ENCODE results near the gene AFAP1L1. TPM values are rescaled to one million over a fixed set of nuclear protein-coding genes. Genes with fewer than 3 reads are reported as not detected.

AFAP1L1 gene
- total and polyA plus RNA-seq, 2 donors (not counting 3 experiments of a cell fraction or from before 2014, with no cell fraction given) = 7.9 to 73.2 TPM

DNA sequence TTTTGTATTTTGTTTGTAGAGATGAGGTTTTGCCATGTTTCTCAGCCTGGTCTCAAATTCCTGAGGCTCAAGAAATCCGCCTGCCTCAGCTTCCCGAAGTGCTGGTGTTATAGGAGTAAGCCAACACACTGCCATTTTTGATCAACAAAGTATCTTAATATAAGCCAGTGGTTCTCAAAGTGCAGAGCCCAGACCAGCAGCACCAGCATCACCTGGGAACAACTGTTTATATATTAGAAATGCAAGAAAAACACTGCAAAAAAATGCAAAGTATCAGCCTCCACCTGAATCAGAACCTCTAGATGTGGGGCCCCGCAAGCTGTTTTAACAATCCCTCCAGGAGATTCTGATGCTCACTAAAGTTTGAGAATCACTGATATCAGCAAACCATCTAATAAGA, 101.3 kb downstream of the AFAP1L1 start:
- Histone ChIP-seq H3K79me2 (ENCODE audit: control insufficient read depth, insufficient read depth, low read length) (no peaks in the 10 kb centered on the region), H3K27me3 (ENCODE audit: control insufficient read depth in 2 of 2, insufficient read depth in 2 of 2, low read length in 2 of 2) (no peaks in the 10 kb centered on the region), H3K27ac (ENCODE audit: insufficient read depth, low read depth, low read length) (no peak overlapping the region), H3K9ac (replicated peaks; ENCODE audit: extremely low read depth, insufficient read depth, low read length) (no peak overlapping the region), H3K9me1 (replicated peaks; ENCODE audit: control insufficient read depth, extremely low read depth, insufficient read depth, low read length) (no peaks in the 10 kb centered on the region), H2AFZ (ENCODE audit: low read depth, low read length) (no peak overlapping the region), H3K4me1 (ENCODE audit: control insufficient read depth, extremely low read depth, insufficient read depth, low read length) (no peaks in the 10 kb centered on the region), H4K20me1 (replicated peaks; ENCODE audit: control insufficient read depth, extremely low read depth, insufficient read depth, low read length) (no peaks in the 10 kb centered on the region), H3K4me3 (replicated peaks in 1 of 3; ENCODE audit: insufficient read depth in 1 of 3, low read depth in 1 of 3, low read length in 3 of 3) (no peak overlapping the region), H3K9me3 (replicated peaks; ENCODE audit: control insufficient read depth, insufficient read depth, low read length) (no peaks in the 10 kb centered on the region), H3K36me3 (ENCODE audit: control insufficient read depth in 2 of 2, extremely low read depth in 1 of 2, insufficient read depth in 2 of 2, low read length in 2 of 2) (no peaks in the 10 kb centered on the region), H3K4me2 (ENCODE audit: insufficient read depth, low read length) (no peak overlapping the region)
- TF ChIP-seq POLR2A (IDR thresholded peaks at IDR 0.05; ENCODE audit: low read depth, low read length) (no peak), POLR2AphosphoS5 (IDR thresholded peaks at IDR 0.05; ENCODE audit: insufficient read depth, low read depth, low read length) (no peak), GATA2 (IDR thresholded peaks at IDR 0.05; ENCODE audit: insufficient read depth, insufficient read length, low read depth, low read length) (no peak), MYC (IDR thresholded peaks at IDR 0.05; ENCODE audit: low read depth, low read length) (no peak), EZH2 (IDR thresholded peaks at IDR 0.05; ENCODE audit: borderline replicate concordance, low read depth, low read length, severe bottlenecking) (no peak), JUN (IDR thresholded peaks at IDR 0.05; ENCODE audit: borderline replicate concordance, insufficient read depth, insufficient read length, low read depth) (no peak), FOS (IDR thresholded peaks at IDR 0.05; ENCODE audit: borderline replicate concordance, insufficient read depth, low read length) (no peak)
- TF ChIP-seq, protein P1, sequence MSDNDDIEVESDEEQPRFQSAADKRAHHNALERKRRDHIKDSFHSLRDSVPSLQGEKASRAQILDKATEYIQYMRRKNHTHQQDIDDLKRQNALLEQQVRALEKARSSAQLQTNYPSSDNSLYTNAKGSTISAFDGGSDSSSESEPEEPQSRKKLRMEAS (IDR thresholded peaks at IDR 0.05; ENCODE audit: insufficient read depth, insufficient read length) = no peak
- TF ChIP-seq, protein P2, sequence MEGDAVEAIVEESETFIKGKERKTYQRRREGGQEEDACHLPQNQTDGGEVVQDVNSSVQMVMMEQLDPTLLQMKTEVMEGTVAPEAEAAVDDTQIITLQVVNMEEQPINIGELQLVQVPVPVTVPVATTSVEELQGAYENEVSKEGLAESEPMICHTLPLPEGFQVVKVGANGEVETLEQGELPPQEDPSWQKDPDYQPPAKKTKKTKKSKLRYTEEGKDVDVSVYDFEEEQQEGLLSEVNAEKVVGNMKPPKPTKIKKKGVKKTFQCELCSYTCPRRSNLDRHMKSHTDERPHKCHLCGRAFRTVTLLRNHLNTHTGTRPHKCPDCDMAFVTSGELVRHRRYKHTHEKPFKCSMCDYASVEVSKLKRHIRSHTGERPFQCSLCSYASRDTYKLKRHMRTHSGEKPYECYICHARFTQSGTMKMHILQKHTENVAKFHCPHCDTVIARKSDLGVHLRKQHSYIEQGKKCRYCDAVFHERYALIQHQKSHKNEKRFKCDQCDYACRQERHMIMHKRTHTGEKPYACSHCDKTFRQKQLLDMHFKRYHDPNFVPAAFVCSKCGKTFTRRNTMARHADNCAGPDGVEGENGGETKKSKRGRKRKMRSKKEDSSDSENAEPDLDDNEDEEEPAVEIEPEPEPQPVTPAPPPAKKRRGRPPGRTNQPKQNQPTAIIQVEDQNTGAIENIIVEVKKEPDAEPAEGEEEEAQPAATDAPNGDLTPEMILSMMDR (IDR thresholded peaks at IDR 0.05; ENCODE audit: extremely low read depth in 1 of 2, insufficient read depth in 1 of 2, low read depth in 1 of 2, low read length in 2 of 2) = no peak
- FAIRE-seq (no peak), DNase-seq (ENCODE audit: low read depth, low spot score) (no peak)
- dilution Hi-C loops (cut with MboI; ENCODE audit: extremely low pct_ligation_motif_present, low sequenced_read_pairs) = no loop called here
- no TSS peak for BruUV-seq (replicated peaks)
- CTCF ChIA-PET = interaction anchor here (0.7 to 4.0 kb wide), 11 partner anchors 9 to 231 kb away, joined by 3 to 81 read pairs (median 9); partner anchors contain the start of gene ABLIM3
- intact Hi-C loops (cut with micrococcal nuclease) = no loop called here
- POLR2A ChIA-PET = no interaction called here
